HL-60 (cell line): Measurements from ENCODE around the gene YIF1A.
"Not testable (repeated sequence)": the region's sequence is repeated elsewhere in the genome, so short reads cannot be mapped to it uniquely, and the experiment has no call there.

Experiments
- POLR2AphosphoS5 ChIP-seq: IDR thresholded peaks from 2 replicates; pipeline ENCODE4 v1.6.1; 2012; ENCODE audit warnings: low read depth
- TF ChIP-seq, protein P1 (sequence below): IDR thresholded peaks from one replicate; pipeline ENCODE4 v1.5.1; 2011; ENCODE audit warnings: low read length, control low read depth, inconsistent platforms; ENCODE audit not compliant: insufficient read depth
- TF ChIP-seq, protein P2 (sequence below): IDR thresholded peaks from 2 replicates; pipeline ENCODE4 v1.6.1; 2012; ENCODE audit warnings: low read depth; ENCODE audit not compliant: insufficient replicate concordance

- TF ChIP-seq, protein P1, sequence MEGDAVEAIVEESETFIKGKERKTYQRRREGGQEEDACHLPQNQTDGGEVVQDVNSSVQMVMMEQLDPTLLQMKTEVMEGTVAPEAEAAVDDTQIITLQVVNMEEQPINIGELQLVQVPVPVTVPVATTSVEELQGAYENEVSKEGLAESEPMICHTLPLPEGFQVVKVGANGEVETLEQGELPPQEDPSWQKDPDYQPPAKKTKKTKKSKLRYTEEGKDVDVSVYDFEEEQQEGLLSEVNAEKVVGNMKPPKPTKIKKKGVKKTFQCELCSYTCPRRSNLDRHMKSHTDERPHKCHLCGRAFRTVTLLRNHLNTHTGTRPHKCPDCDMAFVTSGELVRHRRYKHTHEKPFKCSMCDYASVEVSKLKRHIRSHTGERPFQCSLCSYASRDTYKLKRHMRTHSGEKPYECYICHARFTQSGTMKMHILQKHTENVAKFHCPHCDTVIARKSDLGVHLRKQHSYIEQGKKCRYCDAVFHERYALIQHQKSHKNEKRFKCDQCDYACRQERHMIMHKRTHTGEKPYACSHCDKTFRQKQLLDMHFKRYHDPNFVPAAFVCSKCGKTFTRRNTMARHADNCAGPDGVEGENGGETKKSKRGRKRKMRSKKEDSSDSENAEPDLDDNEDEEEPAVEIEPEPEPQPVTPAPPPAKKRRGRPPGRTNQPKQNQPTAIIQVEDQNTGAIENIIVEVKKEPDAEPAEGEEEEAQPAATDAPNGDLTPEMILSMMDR, result not testable (repeated sequence)
- TF ChIP-seq, protein P2, sequence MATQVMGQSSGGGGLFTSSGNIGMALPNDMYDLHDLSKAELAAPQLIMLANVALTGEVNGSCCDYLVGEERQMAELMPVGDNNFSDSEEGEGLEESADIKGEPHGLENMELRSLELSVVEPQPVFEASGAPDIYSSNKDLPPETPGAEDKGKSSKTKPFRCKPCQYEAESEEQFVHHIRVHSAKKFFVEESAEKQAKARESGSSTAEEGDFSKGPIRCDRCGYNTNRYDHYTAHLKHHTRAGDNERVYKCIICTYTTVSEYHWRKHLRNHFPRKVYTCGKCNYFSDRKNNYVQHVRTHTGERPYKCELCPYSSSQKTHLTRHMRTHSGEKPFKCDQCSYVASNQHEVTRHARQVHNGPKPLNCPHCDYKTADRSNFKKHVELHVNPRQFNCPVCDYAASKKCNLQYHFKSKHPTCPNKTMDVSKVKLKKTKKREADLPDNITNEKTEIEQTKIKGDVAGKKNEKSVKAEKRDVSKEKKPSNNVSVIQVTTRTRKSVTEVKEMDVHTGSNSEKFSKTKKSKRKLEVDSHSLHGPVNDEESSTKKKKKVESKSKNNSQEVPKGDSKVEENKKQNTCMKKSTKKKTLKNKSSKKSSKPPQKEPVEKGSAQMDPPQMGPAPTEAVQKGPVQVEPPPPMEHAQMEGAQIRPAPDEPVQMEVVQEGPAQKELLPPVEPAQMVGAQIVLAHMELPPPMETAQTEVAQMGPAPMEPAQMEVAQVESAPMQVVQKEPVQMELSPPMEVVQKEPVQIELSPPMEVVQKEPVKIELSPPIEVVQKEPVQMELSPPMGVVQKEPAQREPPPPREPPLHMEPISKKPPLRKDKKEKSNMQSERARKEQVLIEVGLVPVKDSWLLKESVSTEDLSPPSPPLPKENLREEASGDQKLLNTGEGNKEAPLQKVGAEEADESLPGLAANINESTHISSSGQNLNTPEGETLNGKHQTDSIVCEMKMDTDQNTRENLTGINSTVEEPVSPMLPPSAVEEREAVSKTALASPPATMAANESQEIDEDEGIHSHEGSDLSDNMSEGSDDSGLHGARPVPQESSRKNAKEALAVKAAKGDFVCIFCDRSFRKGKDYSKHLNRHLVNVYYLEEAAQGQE, result not testable (repeated sequence)
- not testable (repeated sequence) for TF ChIP-seq POLR2AphosphoS5
Measured at GRCh38 chr11:66253081-66253480, 35.9 kb downstream of the YIF1A start.
